ENCODE results near the gene CAMTA1.

- no peak for TF ChIP-seq POLR2A (IDR thresholded peaks at IDR 0.05)
- TF ChIP-seq, protein P1, sequence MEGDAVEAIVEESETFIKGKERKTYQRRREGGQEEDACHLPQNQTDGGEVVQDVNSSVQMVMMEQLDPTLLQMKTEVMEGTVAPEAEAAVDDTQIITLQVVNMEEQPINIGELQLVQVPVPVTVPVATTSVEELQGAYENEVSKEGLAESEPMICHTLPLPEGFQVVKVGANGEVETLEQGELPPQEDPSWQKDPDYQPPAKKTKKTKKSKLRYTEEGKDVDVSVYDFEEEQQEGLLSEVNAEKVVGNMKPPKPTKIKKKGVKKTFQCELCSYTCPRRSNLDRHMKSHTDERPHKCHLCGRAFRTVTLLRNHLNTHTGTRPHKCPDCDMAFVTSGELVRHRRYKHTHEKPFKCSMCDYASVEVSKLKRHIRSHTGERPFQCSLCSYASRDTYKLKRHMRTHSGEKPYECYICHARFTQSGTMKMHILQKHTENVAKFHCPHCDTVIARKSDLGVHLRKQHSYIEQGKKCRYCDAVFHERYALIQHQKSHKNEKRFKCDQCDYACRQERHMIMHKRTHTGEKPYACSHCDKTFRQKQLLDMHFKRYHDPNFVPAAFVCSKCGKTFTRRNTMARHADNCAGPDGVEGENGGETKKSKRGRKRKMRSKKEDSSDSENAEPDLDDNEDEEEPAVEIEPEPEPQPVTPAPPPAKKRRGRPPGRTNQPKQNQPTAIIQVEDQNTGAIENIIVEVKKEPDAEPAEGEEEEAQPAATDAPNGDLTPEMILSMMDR (IDR thresholded peaks at IDR 0.05) = no peak
- no peak for TF ChIP-seq EP300 (IDR thresholded peaks at IDR 0.05)
- TF ChIP-seq POLR2AphosphoS5 (IDR thresholded peaks at IDR 0.05) = no peak
These were observed 831.7 kb downstream of the CAMTA1 start for GRCh38 chr1:7616953-7617352.

All from upper lobe of left lung (tissue), 4 donors.